H1 (cell line): ENCODE data around the gene STEAP1B. TPM values are rescaled to one million over a fixed set of nuclear protein-coding genes. Genes with fewer than 3 reads are reported as not detected.

Experiments used
- CTCF ChIA-PET: fragments of 300-600 bp; sonication (Branson Sonifier 250); formaldehyde crosslinking; loops from one replicate; lab custom pipeline; 2021; ENCODE audit not compliant: partially characterized antibody; lab: Charles Lee
- POLR2A ChIA-PET: fragments of 300-600 bp; sonication (Branson Sonifier 250); formaldehyde crosslinking; loops from one replicate; lab custom pipeline; 2021; ENCODE audit warnings: inconsistent platforms; ENCODE audit not compliant: partially characterized antibody; lab: Charles Lee
- DNase-seq, 2 experiments: peaks; one replicate each; pipeline versions ENCODE4 v3.0.0 to v3.0.0-alpha.2; 2010 to 2022; ENCODE audit warnings: low spot score in 2 of 2, low read depth in 1 of 2, mixed read lengths in 1 of 2
- FAIRE-seq: peaks from 2 replicates; lab custom pipeline; 2011; peaks lifted over from hg19 to GRCh38; lab: Jason Lieb, UNC
- H2AFZ ChIP-seq: 2 replicates; pipeline ENCODE4 v1.8.1; 2012; ENCODE audit warnings: low read length, inconsistent platforms
- H2AK5ac ChIP-seq: 2 replicates; pipeline ENCODE4 v1.6.1; 2013; ENCODE audit warnings: low read depth, low read length
- H2BK120ac ChIP-seq: replicated peaks from 2 replicates; pipeline ENCODE3; 2013; ENCODE audit warnings: low read depth, low read length, inconsistent platforms
- H2BK12ac ChIP-seq: 2 replicates; pipeline ENCODE4 v1.6.1; 2013; ENCODE audit warnings: low read depth, low read length
- H2BK15ac ChIP-seq: 2 replicates; pipeline ENCODE4 v1.6.1; 2013; ENCODE audit warnings: low read length
- H2BK20ac ChIP-seq: 2 replicates; pipeline ENCODE4 v1.6.1; 2013; ENCODE audit warnings: low read length
- H2BK5ac ChIP-seq: 2 replicates; pipeline ENCODE4 v1.6.1; 2013; ENCODE audit warnings: low read depth, low read length
- H3K14ac ChIP-seq: 2 replicates; pipeline ENCODE4 v1.6.1; 2013; ENCODE audit warnings: inconsistent platforms; ENCODE audit not compliant: insufficient read length
- H3K18ac ChIP-seq: 2 replicates; pipeline ENCODE4 v1.6.1; 2013; ENCODE audit warnings: low read length; ENCODE audit errors: extremely low read depth
- H3K23ac ChIP-seq: 2 replicates; pipeline ENCODE4 v1.6.1; 2013; ENCODE audit warnings: inconsistent platforms; ENCODE audit not compliant: insufficient read length
- H3K23me2 ChIP-seq: 2 replicates; pipeline ENCODE4 v1.6.1; 2013; ENCODE audit warnings: low read depth, low read length
- H3K27ac ChIP-seq: 2 replicates; pipeline ENCODE4 v1.6.1; 2011; ENCODE audit warnings: low read depth, low read length, inconsistent platforms
- H3K27me3 ChIP-seq, 4 experiments: replicated peaks in 1 of 4; 1 replicate in 1 of 4; 2 replicates in 3 of 4; pipeline versions ENCODE4 v1.6.1 to v1.8.1; 2011 to 2013; ENCODE audit warnings: low read length in 3 of 4, mild to moderate bottlenecking in 3 of 4, inconsistent platforms in 2 of 4, mixed read lengths in 2 of 4, moderate library complexity in 1 of 4; ENCODE audit not compliant: control insufficient read depth in 3 of 4, insufficient read depth in 3 of 4; ENCODE audit errors: extremely low read depth in 1 of 4
- H3K36me3 ChIP-seq, 4 experiments: 2 replicates each; pipeline versions ENCODE4 v1.6.1 to v1.8.1; 2011 to 2013; ENCODE audit warnings: mild to moderate bottlenecking in 4 of 4, low read length in 3 of 4, moderate library complexity in 2 of 4, control low read depth in 1 of 4, inconsistent platforms in 1 of 4; ENCODE audit not compliant: insufficient read depth in 4 of 4, control insufficient read depth in 2 of 4
- H3K4ac ChIP-seq: replicated peaks from 2 replicates; pipeline ENCODE3; 2013; ENCODE audit warnings: low read length, low read depth, mixed read lengths, inconsistent platforms; ENCODE audit not compliant: insufficient read length
- H3K4me1 ChIP-seq, 4 experiments: replicated peaks in 1 of 4; 1 replicate in 1 of 4; 2 replicates in 3 of 4; pipeline versions ENCODE4 v1.6.1 to v1.8.1; 2011 to 2013; ENCODE audit warnings: low read length in 3 of 4, inconsistent platforms in 2 of 4, mixed read lengths in 1 of 4; ENCODE audit not compliant: insufficient read depth in 4 of 4, control insufficient read depth in 3 of 4
- H3K4me2 ChIP-seq, 2 experiments: 2 replicates each; pipeline versions ENCODE4 v1.6.1 to v1.8.1; 2011 to 2013; ENCODE audit warnings: low read depth in 2 of 2, low read length in 2 of 2, control low read depth in 1 of 2, inconsistent platforms in 1 of 2, mild to moderate bottlenecking in 1 of 2; ENCODE audit not compliant: insufficient read depth in 1 of 2
- H3K4me3 ChIP-seq, 4 experiments: fragments of 200-600, 300-600 bp in 1 of 4; sonication (generic), shearing (Covaris generic), sonication (Bioruptor Twin) in 1 of 4; 2 replicates each; pipeline versions ENCODE4 v1.5.1 to v1.8.1; 2011 to 2016; ENCODE audit warnings: low read length in 4 of 4, low read depth in 3 of 4, control low read depth in 2 of 4, inconsistent platforms in 2 of 4, mild to moderate bottlenecking in 2 of 4, mixed read lengths in 1 of 4, moderate library complexity in 1 of 4; ENCODE audit not compliant: insufficient read depth in 2 of 4; ENCODE audit errors: extremely low read depth in 1 of 4
- H3K56ac ChIP-seq: replicated peaks from 2 replicates; pipeline ENCODE3; 2013; ENCODE audit warnings: low read depth, mild to moderate bottlenecking, mixed read lengths, low read length, inconsistent platforms; ENCODE audit not compliant: insufficient read length
- H3K79me1 ChIP-seq: 2 replicates; pipeline ENCODE4 v1.6.1; 2013; ENCODE audit warnings: low read depth, low read length, control low read depth
- H3K79me2 ChIP-seq, 2 experiments: 2 replicates each; pipeline versions ENCODE4 v1.6.1 to v1.8.1; 2012 to 2013; ENCODE audit warnings: low read length in 2 of 2, mild to moderate bottlenecking in 2 of 2, inconsistent platforms in 1 of 2; ENCODE audit not compliant: insufficient read depth in 2 of 2, control insufficient read depth in 1 of 2
- H3K9ac ChIP-seq, 4 experiments: replicated peaks in 1 of 4; 1 replicate in 1 of 4; 2 replicates in 3 of 4; pipeline versions ENCODE4 v1.6.1 to v1.8.1; 2011 to 2013; ENCODE audit warnings: low read depth in 3 of 4, low read length in 3 of 4, control low read depth in 2 of 4, mild to moderate bottlenecking in 2 of 4, moderate library complexity in 2 of 4, inconsistent platforms in 1 of 4; ENCODE audit errors: extremely low read depth in 1 of 4
- H3K9me3 ChIP-seq, 2 experiments: 2 replicates each; pipeline versions ENCODE4 v1.6.1 to v1.8.1; 2012 to 2013; ENCODE audit warnings: mild to moderate bottlenecking in 2 of 2, moderate library complexity in 2 of 2, control low read depth in 1 of 2, inconsistent platforms in 1 of 2, low read depth in 1 of 2, low read length in 1 of 2, mixed read lengths in 1 of 2; ENCODE audit not compliant: insufficient read depth in 2 of 2
- H4K20me1 ChIP-seq, 2 experiments: replicated peaks in 1 of 2; 2 replicates each; pipeline versions ENCODE3 to v1.8.1; 2011 to 2013; ENCODE audit warnings: inconsistent platforms in 2 of 2, low read length in 2 of 2, mild to moderate bottlenecking in 1 of 2; ENCODE audit not compliant: insufficient read depth in 2 of 2, control insufficient read depth in 1 of 2
- H4K5ac ChIP-seq: 2 replicates; pipeline ENCODE4 v1.6.1; 2013; ENCODE audit warnings: low read length, low read depth, mixed read lengths, inconsistent platforms; ENCODE audit not compliant: insufficient read length
- H4K8ac ChIP-seq: 2 replicates; pipeline ENCODE4 v1.8.0; 2013; ENCODE audit warnings: mild to moderate bottlenecking, moderate library complexity, low read length, inconsistent platforms; ENCODE audit not compliant: insufficient read depth; ENCODE audit errors: extremely low read depth
- H4K91ac ChIP-seq: replicated peaks from 2 replicates; pipeline ENCODE3; 2013; ENCODE audit warnings: low read length, mixed read lengths, inconsistent platforms; ENCODE audit not compliant: insufficient read length
- FOSL1 ChIP-seq: IDR thresholded peaks from 2 replicates; pipeline ENCODE4 v1.6.1; 2011; ENCODE audit warnings: mild to moderate bottlenecking, low read depth, low read length, moderate library complexity; ENCODE audit not compliant: insufficient read depth
- RAD21 ChIP-seq, 2 experiments: IDR thresholded peaks in 1 of 2; conservative IDR thresholded peaks in 1 of 2; 2 replicates each; pipeline ENCODE4 v1.6.1; 2011; ENCODE audit warnings: low read depth in 2 of 2, low read length in 2 of 2, improper control_type of control experiment in 1 of 2, inconsistent platforms in 1 of 2, mild to moderate bottlenecking in 1 of 2, moderate library complexity in 1 of 2
- WGBS, 2 experiments: shearing (Covaris generic) in 1 of 2; methylation state at CpG; one replicate each; pipeline versions ENCODE4 v1.1.6 to v1.1.7; 2013 to 2015; ENCODE audit warnings: low lambda C conversion rate in 2 of 2, mixed read lengths in 2 of 2, inconsistent platforms in 1 of 2, low coverage in 1 of 2, missing lambda C conversion rate in 1 of 2; ENCODE audit not compliant: insufficient replicate concordance in 2 of 2, insufficient coverage in 1 of 2, insufficient read length in 1 of 2; ENCODE audit errors: extremely low coverage in 1 of 2, missing lambda C conversion rate in 1 of 2; 5-methylcytosine and 5-hydroxymethylcytosine counted together
- polyA plus RNA-seq, 7 experiments: library from polyadenylated mRNA; depleted of rRNA in 3 of 7; stranded (reverse) in 5 of 7; unstranded in 2 of 7; fragments of >200 nt in 5 of 7; fragments of 200-250 nt in 2 of 7; gene quantifications; 1 replicate in 5 of 7; 2 replicates in 1 of 7; 4 replicates in 1 of 7; pipeline versions ENCODE4 v1.2.1 to v1.2.3, GENCODE V29; 2011 to 2013; ENCODE audit warnings: missing spikeins in 2 of 7, mixed read lengths in 2 of 7
- total RNA-seq: library from RNA; stranded (reverse); fragmentation: NEBNext Ultra II Directional; extraction: Animal tissue kit (Norgen Biotek cat#: 25700); gene quantifications from 2 replicates; pipeline ENCODE4 v1.2.1, GENCODE V29; 2021

The STEAP1B gene
- total and polyA plus RNA-seq, 2 of the 8 experiments (the other 6 are each of a cell fraction or from before 2014, with no cell fraction given), result 5.4 to 8.7 TPM

DNA sequence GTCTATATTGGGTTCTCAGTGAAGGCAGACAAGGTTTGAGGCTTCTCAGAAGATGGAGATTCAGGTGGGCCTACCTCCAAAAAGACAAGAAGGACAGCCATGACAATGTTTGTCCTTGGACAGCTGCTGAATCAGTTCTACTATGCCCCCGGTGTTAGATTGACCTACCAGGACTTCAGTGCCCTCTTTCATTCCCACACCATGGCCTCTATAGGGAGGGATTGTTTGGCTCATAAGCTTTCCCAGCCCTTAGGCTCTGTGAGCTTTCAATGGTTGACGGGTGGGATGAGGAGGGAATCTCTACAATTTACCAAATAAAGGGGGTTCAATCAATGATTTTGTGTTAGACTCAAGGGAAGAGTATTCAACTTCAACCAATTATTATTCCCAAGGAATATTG is 119.7 kb downstream of the STEAP1B start:
- Histone ChIP-seq H2BK15ac (no peak overlapping the region), H2BK5ac (no peak overlapping the region), H3K23ac (no peak overlapping the region), H2BK12ac (no peak overlapping the region), H3K14ac (no peak overlapping the region), H3K4me3 (no peak overlapping the region), H3K79me1 (no peaks in the 10 kb centered on the region), H2AFZ (no peak overlapping the region), H4K20me1 (no peaks in the 10 kb centered on the region), H2BK120ac (no peak overlapping the region), H2BK20ac (no peak overlapping the region), H3K56ac (no peak overlapping the region), H3K4me1 (no peaks in the 10 kb centered on the region), H3K4ac (no peak overlapping the region), H3K36me3 (no peaks in the 10 kb centered on the region), H3K4me2 (no peak overlapping the region), H4K5ac (no peak overlapping the region), H3K9me3 (no peaks in the 10 kb centered on the region), H3K27me3 (no peaks in the 10 kb centered on the region), H3K18ac (no peak overlapping the region), H3K79me2 (no peaks in the 10 kb centered on the region), H4K8ac (no peak overlapping the region), H3K9ac (no peak overlapping the region), H3K23me2 (no peaks in the 10 kb centered on the region), H3K27ac (no peak overlapping the region), H4K91ac (no peak overlapping the region), H2AK5ac (no peak overlapping the region)
- FAIRE-seq, result peak; percentile 48
- peak in 1 of 2 experiments; percentile 9; a peak in 1 of 4 replicates for TF ChIP-seq RAD21 (IDR thresholded peaks at IDR 0.05 in 1 of 2, conservative IDR thresholded peaks at IDR 0.05 in 1 of 2; ENCODE audit: low read depth in 2 of 2, low read length in 2 of 2)
- no peak for TF ChIP-seq FOSL1
- ChIA-PET CTCF (interaction anchor here (0.9 to 1.3 kb wide), 4 partner anchors 21 to 288 kb away, joined by 3 to 4 read pairs (median 3); no protein-coding TSS in a partner anchor), POLR2A (no interaction called here)
- 85% methylated on average over 2 of the region's 2 CpGs; no CpG with 5 or more reads in 1 of the 2 experiments for WGBS, 2 experiments
- DNase-seq, result no peak
